Measurements from ENCODE around the gene C1QTNF8.

C1QTNF8 gene

GRCh38 chr16:1127101-1127500 lies 31.1 kb upstream of the C1QTNF8 start:
- no peak for DNase-seq

GRCh38 chr16:1126586-1126985 lies 30.5 kb upstream of the C1QTNF8 start:
- DNase-seq, result no peak

- DNase-seq, result no peak
Measured at GRCh38 chr16:1126044-1126443, 30.0 kb upstream of the C1QTNF8 start.

GRCh38 chr16:1125471-1125870 lies 29.4 kb upstream of the C1QTNF8 start:
- DNase-seq, result peak; percentile 86

GRCh38 chr16:1124795-1125194 lies 28.8 kb upstream of the C1QTNF8 start:
- DNase-seq, result no peak

GRCh38 chr16:1124291-1124690 lies 28.2 kb upstream of the C1QTNF8 start:
- no peak for DNase-seq

- no peak for DNase-seq
Measured at GRCh38 chr16:1123525-1124230, 27.6 kb upstream of the C1QTNF8 start.

GRCh38 chr16:1122398-1122765 lies 26.3 kb upstream of the C1QTNF8 start:
- no peak for DNase-seq

GRCh38 chr16:1121601-1122397 lies 25.8 kb upstream of the C1QTNF8 start:
- no peak for DNase-seq

- DNase-seq, result no peak
Measured at GRCh38 chr16:1121009-1121408, 25.0 kb upstream of the C1QTNF8 start.

- no peak for DNase-seq
Measured at GRCh38 chr16:1120577-1120941, 24.5 kb upstream of the C1QTNF8 start.

GRCh38 chr16:1119766-1120576 lies 23.9 kb upstream of the C1QTNF8 start:
- no peak for DNase-seq

GRCh38 chr16:1119129-1119528 lies 23.1 kb upstream of the C1QTNF8 start:
- no peak for DNase-seq

- DNase-seq, result no peak
Measured at GRCh38 chr16:1117926-1118325, 21.9 kb upstream of the C1QTNF8 start.

GRCh38 chr16:1117176-1117900 lies 21.3 kb upstream of the C1QTNF8 start:
- DNase-seq, result no peak

GRCh38 chr16:1116693-1117077 lies 20.6 kb upstream of the C1QTNF8 start:
- no peak for DNase-seq

- DNase-seq, result no peak
Measured at GRCh38 chr16:1113889-1114526, 18.0 kb upstream of the C1QTNF8 start.

- no peak for DNase-seq
Measured at GRCh38 chr16:1113489-1113888, 17.4 kb upstream of the C1QTNF8 start.

GRCh38 chr16:1112506-1113184 lies 16.6 kb upstream of the C1QTNF8 start:
- no peak for DNase-seq

GRCh38 chr16:1109648-1110047 lies 13.6 kb upstream of the C1QTNF8 start:
- DNase-seq, result no peak

GRCh38 chr16:1108299-1109252 lies 12.5 kb upstream of the C1QTNF8 start:
- peak; percentile 16 for DNase-seq

Measured in DMS153 (cell line).